ENCODE results near the gene PLXNB1. TPM values are rescaled to one million over a fixed set of nuclear protein-coding genes. Genes with fewer than 3 reads are reported as not detected.

The PLXNB1 gene
- total RNA-seq, 1 donor from 2014 or later: 106 TPM

DNA sequence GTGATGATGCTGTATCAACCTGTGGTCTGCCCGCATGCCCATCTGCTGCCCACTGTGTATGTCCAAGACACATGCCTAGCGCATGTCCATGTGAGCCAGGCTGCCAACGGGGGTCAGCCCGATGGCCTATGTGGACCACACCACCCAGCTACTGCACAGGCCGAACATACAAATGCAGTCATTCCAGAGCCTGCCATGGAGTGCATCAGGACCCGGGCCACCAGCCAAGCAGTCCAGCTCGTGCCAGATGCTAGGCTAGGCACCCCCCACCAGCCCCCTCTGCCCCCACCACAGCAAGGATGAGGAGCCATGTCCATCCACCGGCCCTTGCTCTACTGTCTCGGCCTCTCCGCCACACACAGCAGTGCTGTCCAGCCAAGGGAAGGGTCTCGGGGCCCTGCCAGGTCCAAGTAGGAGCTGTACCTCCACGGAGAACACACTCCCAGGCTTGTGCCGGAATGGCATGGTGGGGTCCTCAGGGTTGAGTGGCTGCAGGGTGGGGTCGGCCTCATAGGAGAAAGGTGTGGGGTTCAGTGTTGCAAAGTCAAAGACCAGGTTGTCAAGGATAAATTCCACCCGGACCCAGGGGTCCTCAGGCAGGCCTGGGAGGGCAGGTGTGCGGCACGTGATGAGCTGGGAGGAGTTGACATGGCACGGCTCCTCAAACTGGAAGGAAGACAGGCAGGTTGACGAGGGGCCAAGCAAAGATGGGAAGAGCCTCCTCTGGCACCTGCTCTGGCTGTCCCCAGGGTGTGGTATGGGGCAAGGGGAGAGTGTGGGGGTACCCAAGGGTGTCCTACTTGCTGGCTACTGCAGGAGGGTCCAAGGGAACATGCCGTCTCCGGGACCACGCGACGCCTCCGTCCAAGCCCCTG is 15.3 kb downstream of the PLXNB1 start:
- DNase-seq (ENCODE audit: low read depth): no peak
- TF ChIP-seq, protein P1, sequence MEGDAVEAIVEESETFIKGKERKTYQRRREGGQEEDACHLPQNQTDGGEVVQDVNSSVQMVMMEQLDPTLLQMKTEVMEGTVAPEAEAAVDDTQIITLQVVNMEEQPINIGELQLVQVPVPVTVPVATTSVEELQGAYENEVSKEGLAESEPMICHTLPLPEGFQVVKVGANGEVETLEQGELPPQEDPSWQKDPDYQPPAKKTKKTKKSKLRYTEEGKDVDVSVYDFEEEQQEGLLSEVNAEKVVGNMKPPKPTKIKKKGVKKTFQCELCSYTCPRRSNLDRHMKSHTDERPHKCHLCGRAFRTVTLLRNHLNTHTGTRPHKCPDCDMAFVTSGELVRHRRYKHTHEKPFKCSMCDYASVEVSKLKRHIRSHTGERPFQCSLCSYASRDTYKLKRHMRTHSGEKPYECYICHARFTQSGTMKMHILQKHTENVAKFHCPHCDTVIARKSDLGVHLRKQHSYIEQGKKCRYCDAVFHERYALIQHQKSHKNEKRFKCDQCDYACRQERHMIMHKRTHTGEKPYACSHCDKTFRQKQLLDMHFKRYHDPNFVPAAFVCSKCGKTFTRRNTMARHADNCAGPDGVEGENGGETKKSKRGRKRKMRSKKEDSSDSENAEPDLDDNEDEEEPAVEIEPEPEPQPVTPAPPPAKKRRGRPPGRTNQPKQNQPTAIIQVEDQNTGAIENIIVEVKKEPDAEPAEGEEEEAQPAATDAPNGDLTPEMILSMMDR (conservative IDR thresholded peaks at IDR 0.05; ENCODE audit: low read depth, low read length): no peak

GRCh38 chr3:48413611-48414010 is 16.3 kb downstream of the PLXNB1 start:
- H3K4me3 ChIP-seq (ENCODE audit: low read depth, low read length): no peak overlapping the region
- TF ChIP-seq, protein P1 (conservative IDR thresholded peaks at IDR 0.05; ENCODE audit: low read depth, low read length): no peak
- DNase-seq (ENCODE audit: low read depth): no peak

More for the DNA sequence above, 15.3 kb downstream of the PLXNB1 start:
- no peak overlapping the region for H3K4me3 ChIP-seq (ENCODE audit: low read depth, low read length)

DNA sequence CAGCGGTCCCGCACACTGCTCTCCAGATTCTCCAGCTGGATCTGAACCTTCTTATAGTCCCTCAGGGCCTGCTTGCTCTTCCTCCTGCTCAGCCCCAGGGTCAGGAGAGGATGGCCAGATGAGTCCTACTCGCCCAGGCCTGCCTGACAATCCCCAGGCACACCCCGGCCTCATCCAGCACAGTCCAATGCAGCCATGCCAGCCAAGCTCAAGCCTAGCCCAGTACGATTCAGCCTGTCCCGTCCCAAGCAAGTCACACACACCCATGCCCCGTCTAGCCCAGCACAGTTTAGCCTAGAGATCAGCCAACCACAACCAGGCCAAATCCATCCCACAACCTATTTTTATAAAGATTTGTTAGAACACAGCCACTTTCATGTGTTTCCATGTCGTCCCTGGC is 16.8 kb downstream of the PLXNB1 start:
- DNase-seq (ENCODE audit: low read depth): no peak
- no peak overlapping the region for H3K4me3 ChIP-seq (ENCODE audit: low read depth, low read length)
- TF ChIP-seq, protein P1 (conservative IDR thresholded peaks at IDR 0.05; ENCODE audit: low read depth, low read length): no peak

- TF ChIP-seq, protein P1 (conservative IDR thresholded peaks at IDR 0.05; ENCODE audit: low read depth, low read length): no peak
- H3K4me3 ChIP-seq (ENCODE audit: low read depth, low read length): no peak overlapping the region
- DNase-seq (ENCODE audit: low read depth): no peak
Measured at GRCh38 chr3:48412375-48413001, 17.4 kb downstream of the PLXNB1 start.

DNA sequence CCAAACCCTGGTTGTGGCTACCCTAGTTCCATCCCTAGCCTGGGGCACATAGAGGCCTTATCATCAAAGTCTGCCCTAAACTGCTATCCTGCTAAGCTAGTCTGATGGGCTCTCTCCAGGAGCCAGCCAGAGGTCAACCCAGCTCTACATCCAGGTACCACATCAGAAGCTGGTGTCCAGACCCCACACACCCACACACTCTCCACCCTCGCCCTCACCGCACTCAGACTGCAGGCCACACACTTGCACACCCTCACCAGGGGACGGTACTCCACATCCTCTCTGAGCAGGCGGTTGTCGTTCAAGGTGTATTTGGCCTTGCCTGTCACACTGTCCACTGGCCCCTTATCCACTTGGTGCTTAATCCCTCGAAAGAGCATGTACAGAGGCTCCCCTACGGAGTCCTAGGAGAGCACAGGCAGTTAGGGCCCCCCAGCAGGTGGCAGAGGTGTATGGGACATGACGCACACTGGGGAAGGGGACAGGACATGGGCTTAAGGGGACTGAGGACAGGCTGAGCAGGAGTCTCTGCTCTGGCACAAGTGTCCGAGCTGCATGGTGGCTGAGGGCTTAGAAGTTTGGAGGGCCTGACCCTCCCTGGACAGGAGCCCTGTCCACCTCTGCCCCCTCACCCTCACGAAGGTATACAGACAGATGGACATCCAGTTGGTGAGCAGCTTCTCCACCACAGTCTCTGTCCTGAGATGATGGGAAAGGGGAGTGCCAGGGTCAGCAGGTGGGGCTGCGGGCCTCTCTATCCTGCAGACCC is 18.1 kb downstream of the PLXNB1 start:
- no peak overlapping the region for H3K4me3 ChIP-seq (ENCODE audit: low read depth, low read length)
- TF ChIP-seq, protein P1 (conservative IDR thresholded peaks at IDR 0.05; ENCODE audit: low read depth, low read length): no peak
- no peak for DNase-seq (ENCODE audit: low read depth)

DNA sequence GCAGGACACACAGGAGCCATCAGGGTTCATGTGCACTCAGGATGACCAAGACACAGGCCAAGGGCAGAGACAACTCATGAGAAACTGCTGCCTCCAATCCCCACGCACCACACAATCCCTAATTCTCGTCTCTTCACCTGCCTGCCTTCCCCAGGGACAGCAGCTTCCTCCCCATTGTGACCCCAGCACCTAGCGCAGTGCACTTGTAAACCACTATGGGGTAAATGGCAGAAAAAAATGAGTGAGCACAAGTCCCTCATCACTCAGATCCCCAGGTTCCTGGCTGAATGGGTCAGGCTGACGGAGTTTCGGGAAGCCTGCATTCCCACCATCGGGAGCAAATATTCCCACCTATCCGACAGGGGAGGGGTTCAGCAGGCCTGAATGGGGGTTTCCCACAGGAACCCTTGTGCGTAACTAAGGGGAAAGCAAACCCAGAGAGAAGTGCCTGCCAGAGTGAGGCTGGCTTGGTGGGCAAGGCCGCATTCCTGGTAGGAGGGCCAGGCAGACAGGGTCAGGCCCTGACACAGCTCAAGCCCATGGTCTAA is 18.8 kb downstream of the PLXNB1 start:
- no peak overlapping the region for H3K4me3 ChIP-seq (ENCODE audit: low read depth, low read length)
- TF ChIP-seq, protein P1 (conservative IDR thresholded peaks at IDR 0.05; ENCODE audit: low read depth, low read length): no peak
- DNase-seq (ENCODE audit: low read depth): no peak
